ENCODE measurements around the gene WDR27. TPM values are rescaled to one million over a fixed set of nuclear protein-coding genes. Genes with fewer than 3 reads are reported as not detected.

WDR27 gene
- 10 to 100 TPM; 20.0 to 58.1 (median 35.5) TPM for polyA plus RNA-seq (ENCODE audit: insufficient read length in 10 of 10)
- long read RNA-seq, donor 1: 0 reads
- long read RNA-seq, donor 2: 0 reads
- long read RNA-seq, donor 3: 0 reads
- long read RNA-seq, donor 4, partial matches to known transcripts: 0 of 1 reads
- long read RNA-seq, donor 4, other reads (novel, unspliced or antisense): 0 of 1 reads
- long read RNA-seq, donor 5, partial matches to known transcripts: 0 of 3 reads
- long read RNA-seq, donor 5, other reads (novel, unspliced or antisense): 0 of 3 reads
- long read RNA-seq, donor 6, partial matches to known transcripts: 0 of 1 reads
- long read RNA-seq, donor 6, other reads (novel, unspliced or antisense): 0 of 1 reads
- long read RNA-seq, donor 7, partial matches to known transcripts: 0 of 3 reads
- long read RNA-seq, donor 7, other reads (novel, unspliced or antisense): 0 of 3 reads
- long read RNA-seq, donor 8, partial matches to known transcripts: 0 of 2 reads
- long read RNA-seq, donor 8, other reads (novel, unspliced or antisense): 0 of 2 reads
- long read RNA-seq, donor 9: 0 reads

DNA sequence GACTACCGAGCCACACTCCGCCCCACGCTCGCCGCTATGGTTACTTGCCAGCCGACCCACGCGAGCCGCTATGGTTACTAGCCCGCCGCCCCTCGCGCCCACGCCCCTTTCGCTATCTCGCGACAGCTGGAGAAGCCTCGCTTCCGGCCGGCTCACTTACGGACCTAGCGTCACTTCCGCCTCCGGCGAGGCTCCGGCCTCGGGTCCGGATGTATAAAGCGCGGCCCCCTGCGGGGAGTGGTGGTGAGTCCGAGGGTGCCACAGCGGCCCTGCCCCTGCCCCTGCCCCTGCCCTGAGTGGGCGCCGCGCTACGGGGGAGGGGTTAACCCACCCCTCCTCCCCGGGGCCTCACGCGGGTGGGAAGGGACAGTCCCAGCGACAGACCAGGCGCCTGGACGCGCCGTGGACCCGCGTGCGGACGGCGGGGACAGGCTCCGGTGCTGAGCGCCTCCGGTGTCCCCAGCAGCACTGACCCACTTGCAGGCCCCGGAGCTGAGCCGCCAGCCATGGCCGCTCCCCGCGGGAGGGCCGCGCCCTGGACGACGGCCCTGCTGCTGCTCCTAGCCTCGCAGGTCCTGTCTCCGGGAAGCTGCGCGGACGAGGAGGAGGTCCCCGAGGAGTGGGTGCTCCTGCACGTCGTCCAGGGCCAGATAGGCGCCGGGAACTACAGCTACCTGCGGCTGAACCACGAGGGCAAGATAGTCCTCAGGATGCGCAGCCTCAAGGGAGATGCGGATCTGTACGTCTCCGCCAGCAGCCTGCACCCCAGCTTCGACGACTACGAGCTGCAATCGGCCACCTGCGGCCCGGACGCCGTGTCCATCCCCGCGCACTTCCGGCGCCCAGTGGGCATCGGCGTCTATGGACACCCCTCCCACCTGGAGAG, at the start of gene WDR27, which contains the start of gene C6orf120:
Gene WDR27 (minus strand): TSS at position 76 of the 886 bp plus-strand sequence. CDS start 13,024 bp downstream, outside the sequence.
Gene C6orf120 (plus strand): TSS at position 173 of the 886 bp plus-strand sequence. CDS start 334 bp downstream, at position 507.
- peak; percentile 94 to 98 (median 97) for DNase-seq

DNA sequence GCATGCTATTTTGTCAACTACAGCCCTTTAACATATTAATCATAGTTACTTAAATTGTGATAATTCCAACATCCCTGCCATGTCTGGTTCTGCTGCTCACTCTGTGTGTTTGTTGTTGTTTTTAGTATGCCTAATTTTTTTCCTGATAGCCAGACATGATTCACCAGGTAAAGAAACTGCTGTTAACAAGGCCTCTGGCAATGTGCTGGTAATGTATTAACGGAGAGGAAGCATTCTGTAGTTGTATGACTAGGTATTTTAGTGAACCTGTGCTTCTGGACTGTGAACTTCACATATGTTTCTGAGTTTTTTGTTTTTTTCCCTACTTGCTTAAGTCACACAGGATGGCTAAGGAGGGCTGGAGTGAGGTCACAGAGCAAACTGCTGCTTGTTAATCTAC, 44.7 kb upstream of the WDR27 start:
- DNase-seq: no peak

DNA sequence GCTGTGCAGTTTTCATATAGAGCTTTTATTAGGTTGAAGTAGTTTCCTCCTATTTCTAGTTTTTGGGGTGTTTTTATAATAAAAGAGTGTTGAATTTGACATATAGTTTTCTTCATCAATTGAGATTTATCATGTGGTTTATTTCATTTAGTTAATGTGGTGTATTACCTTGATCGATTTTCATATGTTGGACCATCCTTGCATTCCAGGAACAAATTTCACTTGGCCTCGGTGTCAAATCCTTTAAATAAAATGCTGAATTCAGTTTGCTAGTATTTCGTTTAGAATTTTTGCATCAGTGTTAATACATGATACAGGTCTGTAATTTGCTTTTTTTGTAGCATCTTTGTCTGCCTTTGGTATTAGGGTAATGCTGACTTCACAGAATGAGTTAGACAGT, 43.6 kb upstream of the WDR27 start:
- no peak for DNase-seq

DNA sequence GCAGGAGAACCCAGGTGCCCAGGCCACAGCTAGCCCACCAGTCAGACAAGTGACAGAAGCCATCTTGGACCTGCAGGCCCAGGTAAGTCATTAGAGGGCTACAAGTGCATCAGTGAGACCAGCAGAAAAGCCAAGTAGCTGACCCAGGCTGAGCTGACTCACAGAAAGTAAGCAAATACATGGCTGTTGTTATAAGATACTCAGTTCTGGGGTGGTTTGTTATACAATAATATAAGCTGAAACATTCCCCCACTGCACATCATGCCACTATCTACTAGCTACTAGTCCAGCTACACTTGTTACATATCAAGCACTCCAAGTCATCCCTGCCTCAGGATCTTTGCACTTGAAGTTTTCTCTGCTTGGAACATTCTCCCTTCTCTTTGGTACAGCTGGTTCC, 39.5 kb upstream of the WDR27 start:
- DNase-seq: no peak

DNA sequence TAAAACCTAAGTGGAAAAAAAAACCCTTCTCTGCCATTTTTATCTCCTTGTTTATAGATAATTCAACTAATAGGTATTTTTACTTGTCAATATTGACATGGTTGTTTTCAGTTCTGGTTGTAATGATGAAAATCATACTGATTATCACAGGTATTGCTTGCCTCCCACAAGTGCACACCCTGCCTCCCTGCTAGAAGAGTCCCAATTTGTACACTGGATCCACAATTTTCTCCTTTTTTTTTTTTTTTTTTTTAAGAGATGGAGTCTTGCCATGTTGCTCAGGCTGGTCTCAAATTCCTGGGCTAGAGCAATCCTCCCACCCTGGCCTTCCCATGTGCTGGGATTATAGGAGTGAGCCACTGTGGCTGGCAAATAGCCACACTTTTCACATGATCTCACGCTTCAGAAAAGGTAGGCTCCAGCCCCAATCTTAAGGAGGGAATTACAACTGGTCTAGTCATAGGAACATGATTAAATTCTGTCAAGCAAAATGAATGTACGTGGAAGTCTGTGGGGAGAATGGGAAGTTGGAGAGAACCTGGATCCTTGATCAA, 37.2 kb upstream of the WDR27 start:
- no peak for DNase-seq

DNA sequence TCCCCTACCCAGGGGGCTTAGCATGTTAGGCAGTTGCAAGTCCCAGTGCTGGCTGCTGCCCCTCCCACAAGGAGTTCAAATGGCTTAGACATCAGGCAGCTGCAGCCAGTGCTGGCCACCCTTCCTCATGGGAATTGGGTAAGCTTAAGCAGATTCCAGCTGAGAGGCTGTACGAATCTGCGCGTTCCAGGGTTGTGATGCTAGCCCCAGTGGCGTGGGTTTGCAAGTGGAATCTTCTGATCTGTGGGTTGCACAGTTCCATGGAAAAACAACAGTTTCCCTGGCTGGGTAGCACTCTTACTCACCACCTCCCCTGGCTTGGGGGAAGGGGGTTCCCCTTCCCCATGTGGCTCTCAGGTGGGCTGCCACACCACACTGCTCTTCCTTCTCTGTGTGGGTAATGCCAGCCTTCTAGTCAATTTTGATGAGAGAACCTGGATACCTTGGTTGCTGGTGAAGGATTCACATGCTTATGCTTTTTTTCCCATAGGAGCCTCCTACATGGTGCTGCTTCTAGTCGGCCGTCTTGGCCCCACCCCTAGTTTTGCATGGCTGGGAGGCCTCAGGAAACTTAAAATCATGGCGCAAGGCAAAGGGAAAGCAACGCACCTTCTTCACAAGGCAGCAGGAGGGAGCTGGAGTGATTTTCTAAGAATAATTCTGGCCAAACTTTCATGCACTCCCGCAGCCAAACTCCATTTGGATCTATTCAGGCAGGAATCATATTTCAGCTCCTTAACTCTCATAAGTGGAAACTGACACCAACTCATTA, 36.6 kb upstream of the WDR27 start:
- peak in 2 of 3 donors; percentile 8 to 31 for DNase-seq

DNA sequence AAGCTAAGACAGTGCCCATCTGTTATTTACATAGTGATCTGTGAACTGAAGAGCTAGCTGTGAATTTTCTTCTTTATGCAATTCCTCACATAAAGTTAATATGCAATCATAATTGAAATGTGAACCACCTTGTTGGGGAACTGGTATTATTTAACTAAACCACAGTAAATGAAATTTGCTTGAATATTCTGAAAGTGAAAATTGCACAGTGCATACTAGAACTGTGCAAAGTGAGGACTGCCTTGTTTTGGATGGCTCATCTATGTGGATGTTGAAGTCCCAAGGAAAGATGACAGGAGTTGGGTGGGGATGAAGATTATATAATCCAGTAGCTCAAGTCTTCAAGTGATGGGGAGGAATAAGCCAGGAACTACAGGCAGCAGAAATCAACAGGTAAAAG, 28.1 kb upstream of the WDR27 start:
- no peak for DNase-seq

DNA sequence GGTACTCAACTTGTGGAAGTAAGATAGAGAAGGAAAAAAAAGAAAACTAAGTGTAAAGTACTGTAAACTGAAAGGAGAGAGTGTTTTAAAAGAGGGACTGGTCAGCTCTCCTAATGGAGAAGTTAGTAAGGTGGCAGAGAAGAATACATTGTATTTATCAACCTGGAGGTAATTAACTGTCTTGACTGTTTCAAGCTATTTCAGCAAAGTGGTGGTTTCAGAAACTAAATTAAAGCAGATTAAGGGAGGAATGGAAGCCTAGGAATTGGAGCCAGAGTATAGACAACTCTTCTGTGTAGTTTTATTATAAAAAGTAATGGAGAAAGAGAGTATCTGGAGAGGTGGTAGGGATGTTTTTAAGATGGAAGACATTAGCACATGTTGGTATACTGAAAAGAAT, 25.1 kb upstream of the WDR27 start:
- no peak for DNase-seq

DNA sequence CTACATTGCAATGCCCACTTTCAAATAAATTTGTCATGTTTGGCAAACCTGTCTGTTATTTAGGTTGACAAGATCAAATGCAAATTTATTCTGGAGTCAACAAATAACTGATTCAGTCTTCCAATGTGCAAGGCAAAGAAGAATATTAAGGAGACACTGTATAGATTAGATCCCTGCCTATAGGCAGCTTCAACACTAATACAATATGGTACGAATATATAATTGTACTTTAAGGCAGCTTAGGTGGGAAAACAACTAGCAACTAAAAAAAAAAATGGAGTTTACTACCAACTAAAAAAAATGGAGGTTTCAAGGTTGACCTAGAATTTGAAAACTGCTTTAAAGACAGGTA, 24.2 kb upstream of the WDR27 start:
- no peak for DNase-seq

DNA sequence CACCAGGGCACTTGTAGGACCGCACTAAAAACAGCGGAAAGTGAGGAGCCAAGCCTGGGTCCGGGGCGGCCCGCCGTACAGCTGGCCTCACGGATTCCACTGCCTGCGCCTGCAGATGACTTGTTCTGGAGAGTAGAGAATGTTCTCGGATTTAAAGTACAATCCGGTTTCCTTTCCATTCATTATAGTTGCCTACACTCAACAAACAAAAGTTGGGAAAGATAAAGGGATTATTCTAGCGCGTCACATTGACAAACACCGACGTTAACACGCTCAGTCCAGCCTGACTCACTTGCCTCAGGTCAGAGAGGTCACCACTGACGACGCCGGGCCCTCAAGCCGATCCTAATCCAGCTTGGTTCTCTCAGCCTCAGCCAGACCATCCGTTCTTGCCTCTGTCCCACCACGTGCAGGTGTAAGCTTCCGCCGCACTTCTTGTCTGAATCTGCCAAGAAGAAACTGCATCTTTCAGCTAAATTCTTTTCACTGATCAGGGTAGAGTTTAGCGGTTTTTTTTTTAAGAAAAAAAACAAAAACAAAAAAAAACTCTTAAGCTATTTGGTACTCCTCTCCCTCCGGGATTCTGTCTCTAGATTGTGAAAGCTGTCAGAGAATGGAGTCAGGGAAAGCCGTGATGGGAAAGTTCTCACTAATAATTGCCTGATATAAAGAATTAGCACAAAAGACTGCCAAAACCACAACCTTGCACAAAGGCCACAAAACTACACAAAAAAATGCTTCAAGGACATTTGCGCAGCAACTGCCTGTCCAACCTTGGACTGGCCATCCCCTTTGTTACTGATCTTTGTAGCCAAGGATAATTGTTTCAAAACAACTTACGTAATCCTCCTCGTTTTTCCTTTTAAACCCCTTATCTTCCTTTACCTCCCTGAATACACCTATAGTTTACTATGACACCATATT, 23.6 kb upstream of the WDR27 start:
- peak; percentile 10 to 43 (median 14) for DNase-seq

DNA sequence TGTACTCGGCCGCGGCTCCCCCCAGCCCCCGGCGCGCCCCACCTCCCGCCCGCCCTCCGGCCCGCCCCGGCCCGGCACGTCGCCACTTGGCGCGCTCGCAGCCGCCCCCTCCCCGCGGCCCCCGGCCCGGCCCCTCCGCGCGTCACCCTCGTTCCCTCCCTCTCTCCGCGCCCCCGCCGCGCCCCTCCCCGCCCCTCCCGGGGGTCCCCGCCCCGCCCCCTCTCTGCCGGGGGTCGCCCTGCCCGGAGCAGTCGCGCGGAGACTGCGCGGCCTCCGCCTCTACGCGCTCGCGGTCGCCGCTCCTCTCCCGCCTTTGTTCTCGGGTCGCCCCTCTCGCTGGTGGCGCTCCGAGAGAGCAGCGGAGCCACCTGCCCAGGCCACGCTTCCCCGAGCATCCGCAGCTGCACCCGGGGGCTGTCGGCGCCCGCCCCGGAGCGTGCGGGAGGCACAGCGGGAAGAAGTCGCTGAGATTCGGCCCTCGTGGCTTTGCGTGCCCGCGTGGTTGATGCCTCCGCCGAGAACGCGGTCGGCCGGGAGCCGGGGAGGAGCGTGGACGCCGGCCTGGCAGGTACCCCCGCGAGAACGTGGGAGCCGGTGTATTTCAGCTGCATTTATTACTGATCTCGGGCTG, 22.8 kb upstream of the WDR27 start, which contains the start of gene PHF10:
Gene PHF10 (minus strand): TSS at position 7 of the 631 bp plus-strand sequence. CDS start 569 bp downstream, outside the sequence.
- peak; percentile 41 to 93 (median 80) for DNase-seq

DNA sequence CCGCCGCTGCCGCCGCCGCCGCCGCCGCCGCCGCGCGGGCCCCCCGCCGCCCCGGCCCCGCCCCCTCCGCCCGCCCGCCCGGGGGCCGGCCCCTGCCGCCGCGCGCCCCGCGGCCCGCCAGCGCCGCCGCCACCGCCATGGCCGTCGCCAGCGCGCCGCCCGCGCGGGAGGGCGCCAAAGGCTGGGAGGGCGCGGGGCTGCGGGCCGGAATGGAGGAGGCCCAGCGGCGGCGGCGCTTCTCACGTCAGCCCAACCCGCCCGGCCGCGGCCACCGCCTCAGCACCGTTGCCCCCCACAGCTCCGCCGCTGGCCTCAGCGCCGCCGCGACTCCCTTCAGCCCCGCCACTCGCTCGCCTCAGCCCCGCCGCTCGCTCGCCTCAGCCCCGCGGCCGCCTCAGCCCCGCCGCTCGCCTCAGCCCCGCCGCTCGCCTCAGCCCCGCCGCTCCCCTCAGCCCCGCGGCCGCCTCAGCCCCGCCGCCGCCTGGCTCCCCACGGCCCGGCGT, 22.2 kb upstream of the WDR27 start:
- peak in 2 of 3 donors; percentile 38 to 55 for DNase-seq

DNA sequence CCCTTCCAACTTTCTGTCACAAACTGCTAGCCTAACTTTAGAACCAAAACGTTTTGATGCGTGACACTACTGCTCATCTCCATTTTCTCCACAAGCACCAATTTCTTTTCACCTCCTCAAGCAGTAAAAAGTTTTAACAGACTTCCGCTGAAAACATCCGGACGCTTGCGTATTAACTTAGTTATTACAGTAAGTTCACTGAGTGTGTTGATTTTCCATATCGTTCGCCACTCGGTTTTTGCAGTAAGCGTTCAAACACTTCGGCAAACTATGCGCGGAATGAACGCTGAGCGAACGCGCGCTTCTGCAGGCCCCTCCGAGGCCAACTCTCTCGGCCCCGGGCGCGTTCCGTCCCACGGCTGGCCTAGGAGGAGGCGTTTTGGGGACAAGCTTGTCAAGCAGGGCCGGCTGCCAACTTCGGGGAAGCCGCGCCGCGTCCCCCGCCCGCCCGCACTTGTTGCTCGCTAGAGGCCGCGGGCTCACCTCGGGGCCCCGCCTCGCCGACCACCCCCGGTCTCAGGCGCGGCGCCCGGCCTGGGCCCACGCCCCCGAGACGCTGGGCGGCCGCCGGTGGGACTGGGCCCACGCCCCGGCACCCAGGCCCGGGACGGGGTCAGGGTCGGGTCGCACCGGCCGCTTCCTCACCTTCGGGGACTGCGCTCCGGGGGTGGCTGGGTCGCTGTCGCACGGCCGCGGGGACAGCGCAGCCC, 21.5 kb upstream of the WDR27 start:
- peak; percentile 65 to 91 (median 82) for DNase-seq

DNA sequence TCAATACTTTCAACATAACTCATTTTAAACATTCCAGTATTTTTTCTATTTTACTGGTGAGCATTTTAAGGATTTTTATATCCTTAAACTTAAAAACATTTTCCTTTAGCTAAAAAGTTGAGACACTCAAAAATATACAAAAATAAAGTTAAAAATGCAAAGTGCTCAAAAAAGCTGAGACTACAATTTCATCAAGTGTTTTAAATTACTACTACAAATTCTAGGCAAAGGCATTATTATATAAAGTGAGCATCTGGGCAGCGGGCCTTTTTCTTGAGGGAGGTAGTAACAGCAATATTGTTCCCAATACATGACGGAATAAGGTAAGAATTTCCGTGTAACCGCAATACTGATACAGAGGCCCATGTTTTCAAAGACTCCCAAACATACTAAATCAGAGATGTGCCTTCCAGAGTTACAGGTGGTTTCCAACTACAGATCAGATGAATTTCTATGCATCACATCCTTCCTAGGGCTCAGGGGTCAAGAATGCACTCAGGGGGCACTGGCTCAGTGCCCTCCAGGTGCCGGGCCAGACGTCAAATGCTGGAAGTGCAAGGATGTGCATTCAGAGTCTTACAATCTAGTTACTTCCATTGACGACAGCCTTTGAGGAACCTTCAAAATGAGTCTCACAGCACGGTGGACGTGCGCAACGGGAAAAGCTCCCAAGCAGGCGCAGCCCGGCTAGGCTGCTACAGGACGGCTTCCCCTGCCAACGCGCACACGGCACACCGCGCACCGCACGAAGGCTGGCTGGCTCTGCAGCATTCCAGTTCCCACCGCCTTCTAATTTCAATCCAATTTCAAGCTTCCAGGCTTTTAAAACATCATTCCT, 20.8 kb upstream of the WDR27 start:
- DNase-seq: peak; percentile 27 to 72 (median 43)

DNA sequence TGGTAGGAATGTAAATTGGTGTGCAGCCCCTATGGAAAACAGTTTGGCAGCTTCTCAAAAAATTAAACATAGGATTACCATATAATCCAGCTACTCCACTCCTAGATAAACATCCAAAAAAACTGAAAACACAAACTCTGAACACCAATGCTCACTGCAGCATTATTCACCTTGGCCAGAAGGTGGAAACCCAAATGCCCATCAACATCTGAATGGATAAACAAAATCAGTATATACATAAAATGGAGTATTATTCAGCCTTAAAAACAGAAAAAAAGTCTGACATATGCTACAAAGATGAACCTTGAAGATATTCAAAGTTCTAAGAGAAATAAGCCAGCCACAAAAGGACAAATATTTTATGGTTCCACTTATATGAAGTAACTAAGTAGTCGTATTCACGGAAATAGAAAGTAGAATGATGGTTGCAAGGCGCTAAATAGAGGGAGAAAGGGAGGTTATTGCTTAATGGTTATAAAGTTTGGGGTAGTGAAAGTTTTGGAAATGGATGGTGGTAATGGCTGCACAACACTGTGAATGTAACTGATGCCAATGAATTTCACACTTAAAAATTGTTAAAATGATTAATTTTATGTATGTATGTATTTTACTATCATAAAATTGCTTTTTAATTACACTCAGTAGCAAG, 18.5 kb upstream of the WDR27 start:
- DNase-seq: no peak

DNA sequence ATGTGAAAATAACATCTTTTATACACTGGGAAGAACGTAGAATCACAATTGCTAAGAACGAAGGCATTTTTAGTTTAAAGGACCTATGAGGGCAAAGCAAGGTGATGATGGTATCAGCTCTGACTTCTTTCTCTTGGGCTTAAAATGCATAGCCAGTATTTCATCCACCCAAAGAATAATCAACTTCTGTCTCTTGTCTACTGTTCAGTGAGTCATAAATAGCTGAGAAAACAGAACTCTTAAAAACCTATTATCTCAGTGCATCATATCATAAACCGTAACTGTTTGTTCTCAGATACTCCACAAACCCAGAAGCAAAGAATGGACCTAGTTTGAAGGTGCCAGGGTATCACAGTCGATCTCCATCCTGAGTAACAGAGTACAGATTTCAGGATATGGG, 17.3 kb upstream of the WDR27 start:
- no peak for DNase-seq

DNA sequence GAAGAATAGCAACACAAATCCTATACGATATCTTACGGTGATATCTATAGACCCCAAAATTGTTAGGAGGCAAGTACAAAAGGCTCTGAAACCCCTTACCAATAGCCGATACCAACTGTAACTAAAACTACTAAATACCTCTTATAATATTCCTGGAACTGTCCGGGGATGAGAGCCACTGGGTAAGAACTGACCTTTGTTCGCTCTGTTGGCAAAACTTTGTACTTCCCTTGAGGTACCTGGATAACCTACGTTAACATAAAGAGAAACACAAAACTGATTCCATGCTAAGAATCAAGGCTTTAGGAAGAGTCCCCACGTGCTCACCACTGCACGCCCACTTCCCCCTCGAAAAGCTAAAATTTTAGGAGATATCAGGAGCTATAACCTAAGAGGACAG, 12.8 kb upstream of the WDR27 start:
- DNase-seq: no peak
